Right lobe of liver (tissue), 6 donors: ENCODE results near the gene EDEM3. TPM values are rescaled to one million over a fixed set of nuclear protein-coding genes. Genes with fewer than 3 reads are reported as not detected.

Experiments used
- ATAC-seq, 4 donors: fragments of 200-7000 bp; cut with Tn5 transposase; one replicate each; pipeline ENCODE4 v1.9.1; 2020; ENCODE audit warnings: mild to moderate bottlenecking in 4 of 4, moderate library complexity in 4 of 4
- DNase-seq, 3 donors: peaks; one replicate each; pipeline ENCODE4 v3.0.0-alpha.2; 2020
- H3K27ac ChIP-seq, 3 donors: fragments of 200-600 bp; one replicate each; pipeline ENCODE4 v1.8.0; 2022
- H3K27me3 ChIP-seq, 2 donors: fragments of 200-600 bp; one replicate each; pipeline ENCODE4 v1.8.0; 2022
- H3K36me3 ChIP-seq, 4 donors: fragments of 200-600 bp; sonication (generic) in 1 of 4; one replicate each; pipeline versions ENCODE4 v1.5.1 to v1.8.0; 2017 to 2022; ENCODE audit warnings: control low read depth in 1 of 4
- H3K4me1 ChIP-seq, 4 donors: fragments of 200-600 bp; sonication (generic) in 1 of 4; one replicate each; pipeline versions ENCODE4 v1.5.1 to v1.8.0; 2017 to 2022; ENCODE audit warnings: control low read depth in 1 of 4
- H3K4me3 ChIP-seq, 3 donors: fragments of 200-600 bp; one replicate each; pipeline ENCODE4 v1.8.0; 2022
- H3K9me3 ChIP-seq, 4 donors: fragments of 200-600 bp; sonication (generic) in 1 of 4; one replicate each; pipeline versions ENCODE4 v1.5.1 to v1.8.0; 2017 to 2022; ENCODE audit warnings: control low read depth in 1 of 4
- POLR2A ChIP-seq: fragments of 450-650 bp; IDR thresholded peaks from one replicate; pipeline ENCODE4 v1.6.1; 2017; ENCODE audit warnings: antibody characterized with exemption, mild to moderate bottlenecking
- WGBS: methylation state at CpG from one replicate; pipeline ENCODE4 v1.1.6; 2018; ENCODE audit warnings: low coverage, low lambda C conversion rate; ENCODE audit not compliant: insufficient coverage; ENCODE audit errors: missing lambda C conversion rate; 5-methylcytosine and 5-hydroxymethylcytosine counted together
- intact Hi-C, 2 donors: fragments of 100-400 bp; cut with DNase I; formaldehyde crosslinking; loops; one replicate each; pipeline versions ENCODE4 v1.11.2 to v1.14.1; 2022
- total RNA-seq, 6 experiments: library from RNA; depleted of rRNA in 2 of 6; stranded (reverse); fragments of >200 nt in 2 of 6; fragmentation: NEBNext Ultra II Directional in 3 of 6; extraction: Animal tissue kit (Norgen Biotek cat#: 25700) in 3 of 6; gene quantifications; one replicate each; pipeline versions ENCODE4 v1.1.0 to v1.2.4, GENCODE V29; 2016 to 2023
- TF ChIP-seq, protein P1 (sequence below), 4 donors: fragments of 200-600 bp in 3 of 4; fragments of 450-650 bp in 1 of 4; IDR thresholded peaks; one replicate each; pipeline versions ENCODE4 v1.5.1 to v1.8.0; 2016 to 2022; ENCODE audit warnings: antibody characterized with exemption in 4 of 4, mild to moderate bottlenecking in 2 of 4
- donor health status: DM: no; HTN: yes; CAD: no.
- donor health status: DM: no; HTN: no; CAD: no.
- donor health status: DM: no; HTN: no; CAD: no.
- donor health status: DM: no; HTN: yes; CAD: no.
- donor health status: DM: no; HTN: yes; CAD: no.

The EDEM3 gene
- total RNA-seq, 6 experiments from 2014 or later = 18.5 to 36.4 (median 31.0) TPM

DNA sequence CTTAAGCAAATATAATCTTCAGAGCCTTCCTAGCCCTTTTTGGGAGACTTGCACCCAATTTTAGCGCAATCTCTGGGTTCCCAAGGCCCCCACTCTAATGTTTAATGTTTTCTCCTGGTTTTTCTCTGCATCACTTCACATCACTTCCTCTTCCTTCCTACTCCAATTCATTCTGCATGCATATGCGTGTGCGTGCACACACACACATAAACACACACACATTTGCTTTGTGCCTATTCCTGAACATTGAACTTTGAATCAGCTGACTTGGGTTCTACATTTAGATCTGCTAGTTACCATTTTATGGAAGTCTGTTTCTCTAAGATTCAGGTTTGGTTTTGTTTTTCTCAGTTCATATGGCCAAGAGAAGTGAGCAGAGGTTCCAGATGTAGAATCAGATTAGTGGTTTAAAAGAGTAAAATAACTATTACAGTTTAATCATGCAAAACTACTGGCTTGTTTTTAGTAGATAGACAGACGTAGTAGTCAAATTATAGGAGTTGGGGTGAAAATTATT lies 7.4 kb upstream of the EDEM3 start:
- ATAC-seq = no peak
- Histone ChIP-seq H3K27ac (no peak overlapping the region), H3K4me3 (no peak overlapping the region), H3K36me3 (no peaks in the 10 kb centered on the region), H3K9me3 (no peaks in the 10 kb centered on the region), H3K4me1 (peaks cover 0 to 36% (median 17%) of the 10 kb centered on the region in 4 donors), H3K27me3 (no peaks in the 10 kb centered on the region)
- TF ChIP-seq POLR2A = no peak
- TF ChIP-seq, protein P1, sequence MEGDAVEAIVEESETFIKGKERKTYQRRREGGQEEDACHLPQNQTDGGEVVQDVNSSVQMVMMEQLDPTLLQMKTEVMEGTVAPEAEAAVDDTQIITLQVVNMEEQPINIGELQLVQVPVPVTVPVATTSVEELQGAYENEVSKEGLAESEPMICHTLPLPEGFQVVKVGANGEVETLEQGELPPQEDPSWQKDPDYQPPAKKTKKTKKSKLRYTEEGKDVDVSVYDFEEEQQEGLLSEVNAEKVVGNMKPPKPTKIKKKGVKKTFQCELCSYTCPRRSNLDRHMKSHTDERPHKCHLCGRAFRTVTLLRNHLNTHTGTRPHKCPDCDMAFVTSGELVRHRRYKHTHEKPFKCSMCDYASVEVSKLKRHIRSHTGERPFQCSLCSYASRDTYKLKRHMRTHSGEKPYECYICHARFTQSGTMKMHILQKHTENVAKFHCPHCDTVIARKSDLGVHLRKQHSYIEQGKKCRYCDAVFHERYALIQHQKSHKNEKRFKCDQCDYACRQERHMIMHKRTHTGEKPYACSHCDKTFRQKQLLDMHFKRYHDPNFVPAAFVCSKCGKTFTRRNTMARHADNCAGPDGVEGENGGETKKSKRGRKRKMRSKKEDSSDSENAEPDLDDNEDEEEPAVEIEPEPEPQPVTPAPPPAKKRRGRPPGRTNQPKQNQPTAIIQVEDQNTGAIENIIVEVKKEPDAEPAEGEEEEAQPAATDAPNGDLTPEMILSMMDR (IDR thresholded peaks at IDR 0.05) = no peak
- intact Hi-C loops = no loop called here
- DNase-seq = no peak
- 54% methylated on average over 4 of the region's 4 CpGs for WGBS

DNA sequence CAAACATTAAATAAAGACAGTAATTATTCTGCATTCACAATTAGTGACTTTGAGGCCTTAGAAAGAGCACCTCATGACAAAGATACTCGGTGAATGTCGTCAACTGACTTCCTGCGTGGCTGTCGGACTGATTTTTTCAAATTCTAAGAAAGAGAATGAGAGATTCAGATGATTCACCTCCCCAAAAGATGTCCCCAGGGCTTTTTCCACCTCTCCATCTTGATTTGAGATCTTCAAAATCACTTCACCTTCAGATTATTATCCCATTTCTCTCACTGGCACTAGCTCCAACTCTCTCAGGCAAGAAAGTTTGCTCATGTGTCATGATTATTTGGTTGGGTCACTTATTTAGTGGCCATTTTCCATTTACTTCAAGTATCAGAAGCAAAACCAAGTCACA lies 5.0 kb upstream of the EDEM3 start:
- peaks cover 0 to 37% (median 16%) of the 10 kb centered on the region in 4 donors for H3K4me1 ChIP-seq
- no peaks in the 10 kb centered on the region for H3K36me3 ChIP-seq
- WGBS = 96% methylated on average over 4 of the region's 4 CpGs
- intact Hi-C loops = no loop called here
- DNase-seq (no peak), ATAC-seq (no peak)
- H3K27me3 ChIP-seq = no peaks in the 10 kb centered on the region
- H3K9me3 ChIP-seq = no peaks in the 10 kb centered on the region
- H3K4me3 ChIP-seq = no peak overlapping the region
- no peak overlapping the region for H3K27ac ChIP-seq
- TF ChIP-seq POLR2A = no peak
- TF ChIP-seq, protein P1 (IDR thresholded peaks at IDR 0.05) = no peak

DNA sequence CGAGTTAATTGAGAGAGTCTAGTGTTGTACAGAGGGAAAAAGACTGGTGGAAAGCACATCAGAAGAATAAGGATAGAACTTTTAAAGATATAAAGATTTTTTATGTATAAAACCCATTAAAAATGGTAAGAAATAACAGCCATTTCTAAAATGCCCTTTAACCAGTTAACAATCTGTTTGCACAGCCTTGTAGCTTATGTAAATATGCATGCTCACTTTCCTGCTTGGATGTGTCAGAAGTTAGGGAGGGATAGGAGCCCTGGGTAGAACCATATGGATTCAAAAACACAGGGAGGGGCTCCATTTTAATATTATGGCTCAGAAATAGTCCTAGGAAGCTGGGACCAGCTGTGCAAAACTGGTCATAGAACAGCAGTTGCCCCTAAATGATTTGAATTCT lies 4.5 kb upstream of the EDEM3 start:
- no peak for TF ChIP-seq POLR2A
- TF ChIP-seq, protein P1 (IDR thresholded peaks at IDR 0.05) = no peak

DNA sequence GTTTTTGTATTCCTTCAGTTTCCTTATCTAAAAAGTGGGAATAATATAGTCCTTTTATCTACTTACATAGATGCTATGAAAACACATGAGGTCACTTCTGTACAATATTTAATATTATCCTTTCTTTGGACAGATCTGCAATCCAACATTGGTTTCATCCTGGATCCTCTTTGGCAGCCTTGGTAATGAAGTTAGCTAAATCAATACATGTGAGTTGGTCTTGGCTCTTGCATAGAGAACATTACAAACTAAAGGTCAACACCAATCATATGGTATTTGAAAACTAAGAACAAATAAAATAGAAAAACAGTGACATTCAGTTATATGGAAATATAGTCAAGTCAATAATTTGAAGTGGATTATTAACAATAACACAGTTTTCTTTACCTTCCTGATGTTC lies 3.2 kb upstream of the EDEM3 start:
- peaks cover 0 to 26% (median 13%) of the 10 kb centered on the region in 4 donors for H3K4me1 ChIP-seq
- TF ChIP-seq, protein P1 (IDR thresholded peaks at IDR 0.05) = no peak
- TF ChIP-seq POLR2A = no peak
- H3K4me3 ChIP-seq = no peak overlapping the region
- ATAC-seq = peak in 1 of 4 donors; percentile 10
- H3K27me3 ChIP-seq = no peaks in the 10 kb centered on the region
- no peaks in the 10 kb centered on the region for H3K9me3 ChIP-seq
- DNase-seq = no peak
- intact Hi-C loops = no loop called here
- H3K27ac ChIP-seq = no peak overlapping the region
- H3K36me3 ChIP-seq = no peaks in the 10 kb centered on the region

More for the DNA sequence above, 4.5 kb upstream of the EDEM3 start:
- no peak for DNase-seq
- H3K4me3 ChIP-seq = no peak overlapping the region
- WGBS = 67% methylated on average over 1 of the region's 1 CpG
- H3K27me3 ChIP-seq = no peaks in the 10 kb centered on the region
- intact Hi-C loops = no loop called here
- H3K36me3 ChIP-seq = no peaks in the 10 kb centered on the region
- no peak for ATAC-seq
- H3K27ac ChIP-seq = no peak overlapping the region
- no peaks in the 10 kb centered on the region for H3K9me3 ChIP-seq
- peaks cover 0 to 33% (median 13%) of the 10 kb centered on the region in 4 donors for H3K4me1 ChIP-seq

DNA sequence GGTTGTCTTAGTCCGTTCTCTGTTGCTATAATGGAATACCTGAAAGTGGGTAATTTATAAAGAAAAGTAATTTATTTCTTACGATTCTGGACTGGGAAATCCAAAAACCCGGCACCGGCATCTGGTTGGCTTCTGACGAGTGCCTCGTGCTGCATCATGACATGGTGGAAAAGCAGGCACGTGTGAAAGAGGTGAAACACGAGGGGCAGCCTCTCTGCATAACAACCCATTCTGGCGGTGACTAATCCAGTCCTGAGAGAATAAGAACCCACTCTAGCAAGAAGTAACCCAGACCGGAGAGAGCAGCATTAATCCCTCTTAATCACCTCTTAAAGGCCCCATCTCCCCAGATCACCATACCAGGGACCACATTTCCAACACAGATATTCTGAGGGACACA lies 2.7 kb upstream of the EDEM3 start:
- intact Hi-C loops = no loop called here
- TF ChIP-seq, protein P1 (IDR thresholded peaks at IDR 0.05) = no peak
- no peak for TF ChIP-seq POLR2A
- no peaks in the 10 kb centered on the region for H3K9me3 ChIP-seq
- H3K4me1 ChIP-seq = peaks cover 0 to 31% (median 11%) of the 10 kb centered on the region in 4 donors
- H3K27ac ChIP-seq = no peak overlapping the region
- no peaks in the 10 kb centered on the region for H3K36me3 ChIP-seq
- no peak overlapping the region for H3K4me3 ChIP-seq
- whole genome bisulfite sequencing = 90% methylated on average over 10 of the region's 10 CpGs
- no peak for ATAC-seq
- DNase-seq = no peak
- no peaks in the 10 kb centered on the region for H3K27me3 ChIP-seq
